GM12873 (cell line): ENCODE results near the gene IL17B.

Experiments used
- TF ChIP-seq, protein P1 (sequence below): IDR thresholded peaks from 2 replicates; pipeline ENCODE4 v1.5.1; 2012; ENCODE audit warnings: low read depth, mild to moderate bottlenecking, moderate library complexity, low read length, control low read depth; ENCODE audit not compliant: insufficient read depth; ENCODE audit errors: missing control alignments

The IL17B gene, protein sequence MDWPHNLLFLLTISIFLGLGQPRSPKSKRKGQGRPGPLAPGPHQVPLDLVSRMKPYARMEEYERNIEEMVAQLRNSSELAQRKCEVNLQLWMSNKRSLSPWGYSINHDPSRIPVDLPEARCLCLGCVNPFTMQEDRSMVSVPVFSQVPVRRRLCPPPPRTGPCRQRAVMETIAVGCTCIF

DNA sequence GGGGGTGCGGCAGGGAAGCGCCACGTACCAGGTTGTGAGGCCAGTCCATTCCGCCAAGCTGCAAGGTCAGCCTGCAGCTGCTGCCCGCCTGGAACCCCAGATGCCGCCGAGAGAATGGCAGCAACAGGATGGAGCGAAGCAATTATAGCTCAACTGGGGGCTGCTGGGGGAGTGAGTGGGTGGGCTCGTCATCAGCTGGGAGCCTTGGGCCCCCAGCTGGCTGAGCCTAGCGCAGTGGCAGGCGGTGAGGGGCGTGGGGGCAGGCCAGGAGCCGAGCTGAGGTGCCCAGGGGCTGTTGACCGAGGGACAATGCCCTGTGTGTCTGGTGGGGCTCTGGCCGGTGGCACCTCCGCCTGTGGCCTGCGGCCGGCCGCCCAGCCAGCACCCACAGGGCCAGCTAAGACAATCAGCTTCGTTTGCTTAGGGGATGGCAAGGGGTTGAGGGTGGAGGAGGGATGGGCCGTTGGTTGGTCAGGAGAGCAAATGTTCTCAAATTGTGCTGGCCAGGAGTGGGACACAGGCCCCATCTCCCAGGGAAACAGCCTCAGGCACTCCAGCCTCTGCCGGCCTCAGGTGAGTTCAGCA lies at the start of gene IL17B:
IL17B (minus strand) TSS at position 116 of the 585 bp plus-strand sequence; CDS start at position 49, 67 bp downstream.
- TF ChIP-seq, protein P1, sequence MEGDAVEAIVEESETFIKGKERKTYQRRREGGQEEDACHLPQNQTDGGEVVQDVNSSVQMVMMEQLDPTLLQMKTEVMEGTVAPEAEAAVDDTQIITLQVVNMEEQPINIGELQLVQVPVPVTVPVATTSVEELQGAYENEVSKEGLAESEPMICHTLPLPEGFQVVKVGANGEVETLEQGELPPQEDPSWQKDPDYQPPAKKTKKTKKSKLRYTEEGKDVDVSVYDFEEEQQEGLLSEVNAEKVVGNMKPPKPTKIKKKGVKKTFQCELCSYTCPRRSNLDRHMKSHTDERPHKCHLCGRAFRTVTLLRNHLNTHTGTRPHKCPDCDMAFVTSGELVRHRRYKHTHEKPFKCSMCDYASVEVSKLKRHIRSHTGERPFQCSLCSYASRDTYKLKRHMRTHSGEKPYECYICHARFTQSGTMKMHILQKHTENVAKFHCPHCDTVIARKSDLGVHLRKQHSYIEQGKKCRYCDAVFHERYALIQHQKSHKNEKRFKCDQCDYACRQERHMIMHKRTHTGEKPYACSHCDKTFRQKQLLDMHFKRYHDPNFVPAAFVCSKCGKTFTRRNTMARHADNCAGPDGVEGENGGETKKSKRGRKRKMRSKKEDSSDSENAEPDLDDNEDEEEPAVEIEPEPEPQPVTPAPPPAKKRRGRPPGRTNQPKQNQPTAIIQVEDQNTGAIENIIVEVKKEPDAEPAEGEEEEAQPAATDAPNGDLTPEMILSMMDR = no peak

DNA sequence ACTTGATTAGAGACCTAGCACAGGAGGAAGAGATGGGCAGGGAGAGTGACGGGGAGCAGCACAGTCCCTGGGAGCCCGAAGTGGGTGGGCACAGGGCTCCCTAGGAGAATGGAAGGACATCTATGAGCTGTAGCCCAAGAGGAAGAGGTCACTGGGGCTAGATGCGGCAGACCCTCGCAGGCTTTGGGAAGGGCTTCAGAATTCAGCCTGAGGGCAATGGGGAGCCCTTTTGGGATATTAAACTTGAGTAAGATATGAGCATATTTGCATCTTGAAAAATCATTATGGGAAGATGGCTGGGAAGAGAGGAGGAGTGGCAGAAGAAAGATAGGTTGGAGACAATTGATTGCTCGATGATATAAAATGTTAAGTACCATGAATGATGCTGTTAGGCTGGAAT lies 48.9 kb upstream of the IL17B start:
- TF ChIP-seq, protein P1 = no peak

DNA sequence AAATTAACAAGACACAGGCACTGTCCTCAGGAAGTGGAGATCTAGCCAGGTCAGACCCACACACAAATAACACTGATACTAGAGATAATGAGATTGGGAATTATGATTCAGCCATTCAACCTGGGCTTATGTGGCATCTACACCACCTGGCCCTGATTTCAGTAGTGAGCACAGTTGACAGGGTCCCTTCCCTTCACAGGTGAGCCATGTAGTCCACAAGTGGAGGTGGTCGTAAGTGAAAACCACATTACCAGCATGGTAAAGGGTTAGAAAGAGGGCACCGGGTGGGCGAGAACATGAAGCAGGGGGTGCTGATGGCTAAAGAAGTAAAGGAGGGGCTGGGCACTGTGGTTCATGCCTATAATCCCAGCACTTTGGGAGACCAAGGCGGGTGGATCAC lies 48.3 kb upstream of the IL17B start:
- TF ChIP-seq, protein P1 = no peak

DNA sequence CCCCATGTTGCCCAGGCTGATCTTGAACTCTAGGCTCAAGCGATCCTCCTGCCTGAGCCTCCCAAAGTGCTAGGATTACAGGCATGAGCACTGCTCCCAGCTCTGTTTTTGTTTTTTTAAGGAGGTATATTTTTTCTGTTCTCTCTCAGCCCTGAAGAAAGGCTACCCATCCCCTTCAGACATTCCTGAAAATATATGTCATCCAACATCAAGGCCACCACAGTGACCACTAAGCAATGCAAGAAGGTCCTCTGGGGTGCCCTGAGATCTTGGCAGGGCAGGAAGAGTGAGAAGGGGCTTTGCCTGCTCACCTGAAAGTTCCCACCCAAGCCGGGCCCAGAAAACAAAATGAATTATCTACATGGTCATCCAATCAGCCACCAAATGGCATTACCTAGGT lies 47.8 kb upstream of the IL17B start:
- TF ChIP-seq, protein P1 = no peak

GRCh38 chr5:149425729-149426128 lies 46.6 kb upstream of the IL17B start:
- TF ChIP-seq, protein P1 = no peak

DNA sequence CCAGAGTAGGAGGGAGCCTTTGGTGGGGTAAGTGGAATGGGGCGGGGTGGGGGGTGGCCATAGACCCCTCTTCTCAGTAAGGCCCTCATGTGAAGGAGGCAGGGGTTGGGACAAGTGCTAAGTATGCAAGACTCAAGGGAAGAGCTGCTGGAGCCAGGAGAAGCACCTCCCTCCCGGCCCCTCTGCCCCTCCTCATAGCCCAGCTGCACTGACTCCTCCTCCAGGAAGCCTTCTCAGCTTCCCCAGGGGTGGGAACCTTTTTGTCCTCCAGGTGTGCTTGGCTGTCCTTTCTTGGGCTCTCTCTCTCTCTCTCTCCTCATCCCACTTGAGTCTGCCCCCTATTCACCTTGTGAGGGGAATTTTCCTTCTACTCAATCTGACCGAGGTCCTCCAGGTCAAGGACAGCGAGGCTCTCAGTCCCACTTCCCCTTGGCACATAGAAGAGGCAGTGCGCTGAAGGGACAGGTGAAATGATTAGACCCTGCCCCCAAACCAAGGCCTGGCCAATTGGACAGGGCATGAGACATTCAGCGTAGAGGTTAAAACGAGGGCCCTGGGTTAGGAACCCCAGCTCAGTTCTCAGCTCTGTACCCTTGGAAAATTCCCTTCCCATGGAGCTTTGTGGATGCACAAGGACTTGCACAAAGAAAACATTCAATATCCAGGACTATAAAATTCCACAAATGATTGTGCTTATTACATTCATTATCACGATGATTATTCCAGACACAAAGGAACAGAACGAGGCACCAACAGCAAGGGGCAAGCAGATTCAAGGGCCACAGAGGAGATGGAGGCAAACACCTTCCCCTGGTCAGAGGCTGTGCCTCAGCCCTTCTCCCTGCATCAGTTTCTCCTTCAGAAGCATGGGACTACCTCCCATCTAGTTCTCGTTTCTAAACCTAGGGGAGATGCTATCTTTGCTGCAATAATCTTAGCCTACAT lies 45.6 kb upstream of the IL17B start:
- TF ChIP-seq, protein P1 = no peak

DNA sequence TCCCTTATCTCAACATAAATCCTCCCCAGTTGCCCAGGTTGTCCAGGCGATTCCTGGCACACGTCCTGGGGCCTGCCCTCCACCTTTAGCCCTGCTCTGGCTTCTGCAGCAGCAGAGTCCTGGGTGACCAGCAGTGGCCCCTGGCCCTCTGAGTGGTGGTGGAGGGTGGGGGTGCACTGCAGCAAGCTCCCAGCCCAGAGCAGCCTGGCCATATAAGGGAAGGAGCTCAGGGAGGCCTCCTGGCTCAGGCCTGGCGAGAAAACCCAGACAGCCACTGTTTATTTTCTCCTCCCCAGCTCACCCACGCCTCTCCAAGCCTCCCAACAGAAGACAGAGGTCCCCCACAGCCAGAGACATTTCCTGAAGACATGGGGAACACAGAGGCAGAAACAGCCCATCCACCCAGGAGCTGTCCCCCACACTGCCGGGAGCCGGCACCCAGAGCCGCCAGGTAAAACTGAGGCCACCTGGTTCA lies 44.7 kb upstream of the IL17B start:
- TF ChIP-seq, protein P1 = no peak
